ENCODE measurements around the gene UBE2J1.
A peak's percentile ranks its signal among the peaks of the same experiment; 100 is the strongest.

Gene UBE2J1

DNA sequence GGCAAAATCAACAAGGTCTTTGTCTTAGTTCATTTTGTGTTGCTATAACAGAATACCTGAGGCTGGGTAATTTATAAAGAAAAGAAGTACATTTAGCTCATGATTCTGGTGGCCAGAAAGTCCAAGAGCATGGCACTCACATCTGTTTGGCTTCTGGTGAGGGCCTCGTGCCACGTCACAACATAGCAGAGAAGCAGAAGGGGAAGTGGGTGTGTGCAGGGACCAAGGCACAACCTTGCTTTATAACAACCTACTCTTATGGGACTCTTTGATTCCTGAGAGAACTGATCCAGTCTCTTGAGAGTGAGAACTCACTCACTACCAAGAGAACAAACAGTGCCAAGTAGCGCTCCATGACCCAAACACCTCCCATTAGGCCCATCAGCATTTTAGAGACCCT is 62.8 kb downstream of the UBE2J1 start:
- DNase-seq, result no peak

DNA sequence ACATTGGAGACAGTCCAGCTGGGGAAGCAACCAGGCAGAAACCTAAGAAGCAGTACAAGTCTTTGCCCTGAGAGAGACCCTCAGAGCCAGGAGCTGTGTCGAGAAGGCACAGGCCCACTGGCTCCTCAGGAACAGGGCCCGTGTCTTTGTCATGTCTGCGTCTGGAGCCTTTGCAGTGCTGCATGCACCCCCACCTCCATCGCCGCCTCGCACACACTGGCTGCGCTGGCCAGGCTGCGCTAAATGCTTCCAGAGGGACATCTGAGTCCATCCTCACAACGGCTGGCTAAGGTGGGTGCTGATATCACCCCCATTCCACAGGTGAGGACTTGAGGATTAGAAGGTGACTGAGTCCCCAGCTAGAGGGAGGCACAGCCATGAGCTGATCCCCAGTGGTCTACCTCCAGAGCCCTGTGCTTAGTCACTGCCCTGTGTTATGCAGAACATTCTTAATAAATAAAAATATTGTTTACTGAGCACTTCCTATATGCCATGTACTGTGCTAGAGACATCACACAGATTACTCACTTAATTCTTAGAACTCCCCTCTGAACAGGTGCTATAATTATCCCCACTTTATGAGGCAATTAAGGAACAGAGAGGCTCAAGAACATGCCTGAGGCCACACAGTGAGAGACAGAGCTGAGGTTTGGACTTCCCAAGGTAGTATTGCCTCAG is 65.0 kb downstream of the UBE2J1 start:
- DNase-seq, result no peak

DNA sequence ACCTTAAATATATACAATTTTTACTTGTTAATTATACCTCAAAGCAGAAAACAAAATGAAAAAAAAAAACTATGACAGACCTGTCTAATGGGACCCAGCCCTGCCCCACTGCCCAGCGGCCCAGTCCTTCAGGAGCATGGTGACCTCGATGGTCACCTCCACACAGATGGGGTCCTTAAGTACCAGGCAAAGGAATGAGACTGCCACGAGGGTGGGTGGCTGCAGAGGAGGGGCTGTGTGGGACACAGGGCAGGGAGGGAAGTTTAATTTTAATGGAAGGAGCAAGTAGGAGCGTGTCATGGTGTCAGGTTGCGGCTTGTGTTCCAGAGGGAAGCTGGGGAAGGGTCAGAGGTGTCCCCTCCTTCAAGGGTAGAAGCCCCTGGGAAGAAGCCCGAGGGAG is 66.0 kb downstream of the UBE2J1 start:
- no peak for DNase-seq

DNA sequence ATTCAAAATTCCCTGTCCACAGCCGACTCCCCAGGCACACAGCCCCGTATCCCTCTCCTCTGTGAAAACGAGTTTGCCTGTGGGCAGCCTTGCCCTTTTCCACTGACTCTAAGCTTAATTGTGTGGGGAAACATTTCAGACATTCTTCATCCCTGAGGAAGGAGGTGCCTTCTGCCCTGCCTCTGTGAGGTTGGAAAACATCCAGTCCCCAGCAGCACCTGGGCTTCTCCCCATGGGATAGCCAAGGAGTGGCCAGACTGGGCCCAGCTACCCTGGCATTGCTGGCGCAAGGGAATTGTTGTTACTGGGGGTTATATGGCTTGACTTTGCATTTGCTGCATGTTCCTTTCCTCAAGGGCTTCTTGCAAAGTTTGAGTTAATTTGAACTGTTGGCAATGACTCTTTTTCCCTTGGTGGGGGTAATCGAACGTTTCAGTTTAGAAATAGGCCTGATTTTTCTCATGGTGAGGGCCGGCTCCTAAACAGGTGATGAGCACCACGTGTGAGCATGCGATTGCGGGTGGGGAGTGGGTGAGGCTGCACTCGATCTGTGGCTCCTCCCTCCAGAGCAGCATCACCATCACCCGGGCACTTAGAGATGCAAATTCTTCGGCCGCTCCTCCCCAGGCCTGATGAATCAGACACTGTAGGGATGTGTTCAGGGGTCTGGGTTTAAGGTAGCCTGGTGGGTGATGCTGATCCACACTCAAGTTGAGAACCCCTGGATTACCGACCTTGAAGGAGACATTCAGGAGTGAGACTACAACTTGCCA is 67.4 kb downstream of the UBE2J1 start:
- no peak for DNase-seq

DNA sequence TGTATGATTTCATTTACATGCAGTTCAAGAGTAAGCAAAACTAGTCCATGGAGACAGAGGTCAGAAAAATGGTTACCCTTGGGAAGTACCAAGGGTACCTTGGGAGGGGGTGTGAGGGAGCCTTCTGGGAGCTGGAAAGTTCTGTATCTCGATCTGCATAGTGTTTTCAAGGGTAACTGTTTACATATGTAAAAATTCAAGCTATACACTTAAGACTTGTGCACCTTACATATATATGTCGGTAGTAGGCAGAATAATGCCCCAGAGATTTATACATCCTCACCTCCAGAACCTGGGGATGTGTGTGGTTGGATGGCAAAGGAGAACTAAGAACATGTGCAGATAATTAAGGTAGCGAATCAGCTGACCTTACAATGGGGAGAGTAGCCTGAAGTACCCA is 68.4 kb downstream of the UBE2J1 start:
- DNase-seq, result no peak

DNA sequence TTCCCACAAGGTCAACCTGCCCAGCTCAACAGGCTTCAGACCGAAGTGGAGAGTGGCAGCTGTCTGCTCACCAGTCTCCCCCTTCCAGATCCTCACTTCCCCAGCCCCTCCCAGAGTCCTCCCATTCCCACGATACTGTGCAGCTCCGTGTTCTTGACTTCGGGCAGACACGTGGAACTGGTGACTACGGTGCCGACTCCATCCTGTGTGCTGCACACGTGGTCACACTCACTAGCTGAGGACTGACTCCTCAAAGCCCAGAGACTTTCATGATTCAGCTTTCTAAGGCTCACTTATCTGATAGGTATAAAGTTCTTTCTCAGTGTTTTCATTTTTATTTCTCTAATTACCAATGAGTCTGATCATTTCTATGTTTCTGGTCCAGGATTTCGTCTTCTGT is 69.8 kb downstream of the UBE2J1 start:
- DNase-seq, result no peak

DNA sequence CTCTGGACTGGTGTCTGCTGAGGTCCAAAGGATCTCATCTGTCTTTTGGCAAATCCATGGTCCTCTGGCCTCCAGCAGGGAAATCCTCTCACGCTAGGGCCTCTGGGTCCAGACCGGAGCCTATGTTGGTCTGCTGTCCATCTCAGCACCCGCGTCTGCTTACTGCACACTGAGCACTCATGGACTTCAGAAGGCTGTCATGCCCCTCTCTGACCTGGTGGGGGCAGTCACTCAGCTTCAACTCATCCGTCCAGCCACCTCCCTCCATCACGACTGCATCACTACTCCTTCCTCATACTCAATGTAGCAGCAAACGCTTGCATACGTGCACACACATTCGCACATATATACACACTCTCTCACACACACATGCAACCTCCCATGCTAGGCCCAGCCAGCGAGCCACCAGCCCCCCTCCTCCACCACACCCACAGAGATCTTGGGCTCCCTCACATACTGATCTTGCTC is 70.7 kb downstream of the UBE2J1 start:
- DNase-seq, result peak; percentile 21

DNA sequence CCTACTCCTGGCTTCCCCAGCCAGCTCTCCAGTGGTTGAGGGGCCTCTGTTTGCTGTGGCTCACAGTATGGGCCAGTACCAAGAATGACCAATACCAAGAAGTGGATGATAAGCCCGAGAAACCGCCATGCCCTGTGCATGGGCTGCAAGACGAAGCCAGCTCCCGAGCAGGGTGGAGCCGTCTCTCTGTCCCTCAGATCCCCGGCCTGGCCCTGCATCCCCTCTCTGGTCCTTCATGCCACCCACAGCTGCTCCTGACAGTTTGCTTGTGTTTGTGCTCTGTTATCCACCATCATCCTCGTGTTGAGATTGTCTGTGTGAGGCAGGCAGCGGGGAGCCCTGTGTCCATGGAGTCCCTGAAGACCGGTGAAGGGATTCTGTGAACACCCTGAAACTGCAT is 73.6 kb downstream of the UBE2J1 start:
- DNase-seq, result no peak
